Esophagus muscularis mucosa (tissue), 3 donors: Measurements from ENCODE around the gene HSF4.

Experiments used
- CTCF ChIP-seq, 3 experiments: fragments of 200-600 bp in 2 of 3; fragments of 450-650 bp in 1 of 3; sonication (generic) in 2 of 3; IDR thresholded peaks; one replicate each; pipeline ENCODE4 v1.5.1; 2017 to 2019; ENCODE audit warnings: antibody characterized with exemption in 3 of 3, mild to moderate bottlenecking in 2 of 3, moderate library complexity in 1 of 3
- POLR2A ChIP-seq: fragments of 450-650 bp; IDR thresholded peaks from one replicate; pipeline ENCODE4 v1.6.1; 2017; ENCODE audit warnings: antibody characterized with exemption, moderate library complexity, mild to moderate bottlenecking, low read depth

GRCh38 chr16:67196881-67197280 is 32.3 kb downstream of the HSF4 start:
- no peak for TF ChIP-seq CTCF (IDR thresholded peaks at IDR 0.05)
- TF ChIP-seq POLR2A = no peak
